DMS 273 (cell line): ENCODE measurements around the gene DGKI.

ENCODE experiments used
- DNase-seq: peaks from one replicate; lab custom pipeline; 2025; ENCODE audit not compliant: unreplicated experiment; lab: John Stamatoyannopoulos, UW

Gene DGKI

DNA sequence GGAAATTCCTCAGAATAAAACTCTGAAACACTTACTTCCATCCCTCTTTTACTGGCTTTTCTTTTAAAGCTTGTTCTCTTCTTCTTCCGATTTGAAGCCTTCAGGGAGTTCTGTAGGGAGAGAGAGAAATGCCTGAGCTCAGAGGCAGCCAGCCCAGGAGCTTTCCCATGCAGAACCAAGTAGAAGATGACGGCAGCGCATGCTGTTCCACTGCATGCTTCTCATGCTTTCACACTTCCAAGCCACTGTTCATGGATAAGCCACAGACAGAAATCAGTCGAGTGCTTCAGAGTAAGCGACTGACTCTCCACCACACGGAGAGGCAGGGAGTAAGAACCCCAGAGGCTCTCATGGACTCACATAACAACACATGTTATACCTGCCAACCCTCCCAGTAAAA lies 237.3 kb downstream of the DGKI start:
- no peak for DNase-seq

- peak; percentile 78 for DNase-seq
Observed at GRCh38 chr7:137606061-137606674, 240.6 kb downstream of the DGKI start.

DNA sequence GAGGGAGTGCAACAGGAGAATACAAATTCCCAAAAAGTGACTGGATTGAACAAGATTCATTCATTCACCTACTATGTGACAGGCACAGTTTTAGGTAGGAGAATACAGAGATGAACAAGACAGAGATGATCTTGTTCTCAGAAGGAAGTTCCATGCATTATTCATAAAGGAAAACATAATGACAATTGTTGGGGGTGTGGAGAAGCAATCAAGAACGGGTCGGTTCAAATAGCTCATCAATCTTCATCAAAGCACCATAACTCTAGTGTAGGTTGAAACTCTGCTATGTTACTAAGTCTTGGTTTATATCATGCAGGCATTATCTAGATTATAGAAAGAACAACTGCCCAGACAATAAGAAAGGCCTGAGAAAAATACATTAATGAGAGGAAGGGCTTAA lies 243.7 kb downstream of the DGKI start:
- no peak for DNase-seq

- no peak for DNase-seq
Observed at GRCh38 chr7:137601642-137602041, 245.1 kb downstream of the DGKI start.

- DNase-seq: no peak
Observed at GRCh38 chr7:137597856-137598255, 248.9 kb downstream of the DGKI start.

DNA sequence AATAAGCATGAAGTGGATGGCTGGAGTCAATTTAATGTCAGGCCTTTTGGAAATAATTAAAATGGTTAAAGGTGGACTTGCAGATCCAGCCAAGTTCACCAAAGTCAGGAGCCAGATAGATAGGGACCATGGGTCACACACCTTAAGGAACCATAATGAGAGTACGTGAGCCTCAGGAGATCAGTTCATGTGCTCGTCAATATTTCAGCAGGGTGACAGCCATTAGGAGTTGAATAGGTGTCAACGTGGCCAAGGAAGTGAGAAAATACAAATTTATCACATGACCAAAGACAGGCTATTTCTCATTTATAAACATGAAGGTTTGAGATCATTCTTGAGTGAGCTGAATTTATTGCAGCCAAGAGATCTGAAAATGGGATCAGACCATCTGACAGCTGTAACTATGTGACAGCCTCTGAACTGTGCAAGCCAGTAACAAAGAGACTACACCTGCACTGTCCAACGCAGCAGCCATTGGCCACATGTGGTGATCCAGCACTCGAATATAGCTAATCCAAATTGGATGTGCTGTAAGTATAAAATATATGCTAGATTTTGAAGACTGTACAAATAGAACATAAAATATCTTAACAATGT lies 253.6 kb downstream of the DGKI start:
- no peak for DNase-seq

DNA sequence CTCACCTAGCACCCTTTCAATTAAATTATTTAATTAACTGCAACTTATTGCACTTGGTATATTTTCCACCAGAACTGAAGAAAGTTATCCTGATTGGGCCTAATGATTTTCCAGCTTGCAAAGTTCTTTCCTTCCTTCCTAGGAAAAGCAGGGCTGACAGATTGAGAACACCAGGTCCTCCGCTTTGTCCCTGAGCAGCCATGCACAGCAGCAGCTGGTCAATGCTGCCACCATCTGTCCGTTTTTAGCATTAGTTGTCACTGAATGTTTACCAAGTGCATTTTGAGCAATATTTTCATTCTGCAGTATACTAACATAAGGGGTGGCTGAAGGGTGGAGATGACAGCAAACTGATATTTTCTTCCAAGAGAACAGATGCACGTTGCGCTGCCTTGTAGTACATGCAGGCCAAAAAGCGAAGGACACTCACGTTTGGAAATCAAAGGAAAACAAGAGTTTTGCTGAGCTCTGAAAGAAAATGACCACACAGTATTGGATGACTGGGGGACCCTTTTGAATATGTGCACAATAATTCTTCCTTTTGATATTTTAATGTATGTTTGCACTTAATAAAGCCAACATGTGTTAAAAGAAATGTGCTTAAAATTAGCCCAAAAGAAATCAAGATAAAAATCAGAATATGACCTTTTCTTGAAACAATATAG lies 254.4 kb downstream of the DGKI start:
- DNase-seq: peak; percentile 88

GRCh38 chr7:137591421-137591837 lies 255.3 kb downstream of the DGKI start:
- no peak for DNase-seq

DNA sequence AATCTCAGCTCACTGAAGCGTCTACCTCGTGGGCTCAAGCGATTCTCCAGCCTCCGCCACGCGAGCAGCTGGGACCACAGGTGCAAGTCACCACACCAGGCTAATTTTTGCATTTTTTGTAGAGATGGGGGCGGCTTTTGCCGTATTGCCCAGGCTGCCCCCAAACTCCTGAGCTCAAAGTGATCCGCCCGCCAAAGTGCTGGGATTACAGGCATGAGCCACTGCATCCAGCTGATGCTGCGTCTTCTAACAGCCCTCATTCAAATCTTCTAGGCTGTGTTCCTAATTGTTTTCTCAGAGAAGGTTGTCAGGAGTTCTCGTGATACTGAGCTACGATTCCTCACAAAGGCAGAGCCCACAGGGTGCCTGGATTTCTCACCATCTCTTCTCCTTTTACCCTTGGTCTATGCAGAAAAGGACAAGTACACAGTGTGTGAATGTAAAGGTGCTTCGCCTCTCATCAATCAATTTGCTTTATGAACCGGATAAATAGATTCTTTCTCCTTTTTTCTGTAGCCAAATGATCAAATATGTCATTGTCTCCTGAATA lies 255.9 kb downstream of the DGKI start:
- no peak for DNase-seq

- DNase-seq: no peak
Observed at GRCh38 chr7:137590071-137590755, 256.6 kb downstream of the DGKI start.

DNA sequence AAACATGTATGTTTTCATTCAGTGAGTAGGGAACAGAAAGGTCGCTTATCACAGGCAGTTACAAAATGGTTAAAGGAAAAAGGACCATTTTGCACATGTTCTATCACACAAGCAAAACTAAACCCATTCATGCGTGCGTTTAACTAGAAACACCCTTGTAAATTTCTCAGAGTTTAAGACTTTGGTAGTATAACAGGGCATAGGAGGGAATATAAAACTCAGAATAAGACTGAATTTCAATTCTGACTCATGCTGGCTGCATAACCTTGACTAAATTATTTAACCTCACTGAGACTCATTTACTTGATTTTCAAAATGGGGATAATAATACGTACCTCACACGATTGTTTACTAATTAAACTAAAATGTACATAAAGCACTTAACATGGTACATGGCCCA lies 259.4 kb downstream of the DGKI start:
- DNase-seq: no peak

DNA sequence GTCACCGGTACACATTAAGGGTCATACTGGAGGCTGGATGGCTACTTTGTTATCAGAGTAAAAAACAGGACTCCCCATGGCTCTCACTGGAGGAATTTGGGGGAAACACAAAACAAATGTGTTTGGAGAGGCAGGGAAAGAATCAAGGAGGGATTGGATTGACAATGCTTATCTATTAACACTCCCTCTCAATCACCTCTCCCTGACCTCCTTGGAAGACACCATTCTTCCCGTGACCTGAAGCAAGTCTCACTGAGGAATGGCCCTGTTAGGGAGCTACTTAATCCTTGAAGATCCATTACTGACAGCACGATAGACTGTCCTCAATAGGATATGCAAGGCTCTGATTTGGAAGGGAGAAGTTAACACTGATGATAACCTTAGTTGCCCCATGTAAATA lies 261.2 kb downstream of the DGKI start:
- no peak for DNase-seq

- DNase-seq: no peak
Observed at GRCh38 chr7:137583172-137583571, 263.6 kb downstream of the DGKI start.

- DNase-seq: no peak
Observed at GRCh38 chr7:137579913-137580640, 266.7 kb downstream of the DGKI start.

- DNase-seq: no peak
Observed at GRCh38 chr7:137578541-137578940, 268.2 kb downstream of the DGKI start.

DNA sequence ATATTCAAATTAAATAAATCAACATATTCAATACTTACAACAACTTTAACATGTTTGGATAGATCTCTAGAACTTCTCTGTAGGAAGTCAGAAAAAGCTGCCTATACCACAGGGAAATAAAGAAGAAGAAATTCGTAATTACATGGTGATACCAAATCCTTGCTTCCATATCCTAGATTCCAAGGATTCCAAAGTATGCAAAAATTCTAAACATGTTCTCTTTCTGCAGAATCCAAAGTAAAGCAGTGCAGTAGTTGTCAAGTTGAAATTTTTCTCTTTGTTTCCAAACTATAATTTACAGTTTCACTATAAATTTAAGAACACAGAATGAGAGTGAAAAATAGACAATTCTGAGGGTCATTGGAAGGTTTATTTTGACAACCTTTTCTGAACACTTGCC lies 269.6 kb downstream of the DGKI start:
- no peak for DNase-seq

- no peak for DNase-seq
Observed at GRCh38 chr7:137576481-137576880, 270.3 kb downstream of the DGKI start.

DNA sequence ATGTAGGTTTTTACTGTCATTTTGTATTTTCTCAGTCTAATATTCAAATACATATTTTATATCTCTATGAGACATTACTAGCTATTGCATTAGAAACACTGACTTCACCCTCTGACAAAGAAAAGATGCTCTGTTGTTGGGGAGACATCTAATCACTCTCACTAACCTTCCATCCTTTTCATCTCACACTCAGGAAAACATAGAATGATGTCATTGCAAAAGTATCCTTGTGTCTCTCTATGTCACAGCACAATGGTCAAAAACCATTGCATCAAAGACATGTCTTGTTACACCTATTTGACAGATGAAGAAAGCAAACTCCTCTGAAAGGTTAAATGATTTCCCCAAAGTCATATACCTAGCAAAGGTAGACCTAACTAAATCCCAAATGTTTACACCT lies 272.0 kb downstream of the DGKI start:
- DNase-seq: no peak

DNA sequence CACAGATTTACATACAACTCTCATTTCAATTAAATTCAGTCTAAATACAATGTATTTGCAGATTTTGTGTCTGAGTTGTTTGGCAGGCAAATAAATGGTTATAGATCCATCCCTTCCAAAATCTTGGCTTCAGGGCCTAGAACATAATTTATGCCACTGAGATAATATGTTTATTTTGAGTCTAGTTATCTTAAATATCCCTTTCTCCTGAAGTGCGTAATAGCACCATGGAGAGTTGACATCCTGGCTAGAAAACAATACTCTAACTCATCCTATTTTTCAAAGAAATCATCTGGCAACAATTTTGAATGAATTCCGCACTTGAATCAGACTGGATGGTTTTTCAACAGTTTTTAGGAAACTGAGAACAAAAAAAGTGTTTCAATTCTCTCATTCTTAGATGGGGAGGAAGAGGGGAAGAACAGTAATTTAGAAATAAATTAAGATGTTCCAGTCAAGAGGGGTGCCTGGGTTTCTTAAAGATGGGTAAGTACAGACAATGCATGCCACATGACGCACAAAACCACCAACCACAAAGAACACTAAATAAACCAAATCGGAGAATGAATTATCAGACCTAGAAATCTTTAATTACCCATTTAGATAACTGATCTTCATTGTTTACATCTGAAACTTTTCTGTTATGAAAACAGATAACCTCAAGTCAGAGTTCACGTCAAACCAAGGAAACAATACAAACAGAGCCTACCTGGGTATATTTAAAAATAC lies 274.6 kb downstream of the DGKI start:
- DNase-seq: no peak

GRCh38 chr7:137564677-137565076 lies 282.1 kb downstream of the DGKI start:
- no peak for DNase-seq
